Activated naive CD4-positive, alpha-beta T cell treated with anti-CD3 and anti-CD28 coated beads for 36 hours (primary cell): ENCODE measurements around the gene SIRT3. TPM values are rescaled to one million over a fixed set of nuclear protein-coding genes. Genes with fewer than 3 reads are reported as not detected.
A peak's percentile ranks its signal among the peaks of the same experiment; 100 is the strongest.

Source experiments
- CTCF ChIA-PET: fragments of 350-600 bp; sonication (Branson Sonifier 250); formaldehyde crosslinking; loops from one replicate; lab custom pipeline; 2021; ENCODE audit warnings: antibody characterized with exemption; lab: Charles Lee
- DNase-seq: peaks from one replicate; pipeline ENCODE4 v3.0.0-alpha.2; 2020
- H3K27ac Mint-ChIP-seq: one replicate; pipeline ENCODE4 v1.8.0; 2021; ENCODE audit warnings: mild to moderate bottlenecking, mixed read lengths
- H3K27me3 Mint-ChIP-seq: one replicate; pipeline ENCODE4 v1.8.0; 2021; ENCODE audit warnings: low read depth, mixed read lengths
- H3K36me3 Mint-ChIP-seq: one replicate; pipeline ENCODE4 v1.8.0; 2021; ENCODE audit warnings: low read depth, mixed read lengths
- H3K4me1 Mint-ChIP-seq: one replicate; pipeline ENCODE4 v1.8.0; 2021; ENCODE audit warnings: low read depth, mixed read lengths
- H3K4me3 Mint-ChIP-seq: one replicate; pipeline ENCODE4 v1.8.0; 2021; ENCODE audit warnings: mild to moderate bottlenecking, moderate library complexity, mixed read lengths
- H3K9me3 Mint-ChIP-seq: one replicate; pipeline ENCODE4 v1.8.0; 2021; ENCODE audit warnings: mixed read lengths
- intact Hi-C: fragments of 100-400 bp; cut with micrococcal nuclease; formaldehyde crosslinking; loops from one replicate; pipeline ENCODE4 v1.15.1; 2023
- total RNA-seq, 2 experiments: library from RNA; stranded (reverse); gene quantifications; one replicate each; pipeline ENCODE4 v1.2.3, GENCODE V29; 2021

SIRT3 gene
- total RNA-seq, 2 experiments from 2014 or later: 16.1 to 20.1 TPM

DNA sequence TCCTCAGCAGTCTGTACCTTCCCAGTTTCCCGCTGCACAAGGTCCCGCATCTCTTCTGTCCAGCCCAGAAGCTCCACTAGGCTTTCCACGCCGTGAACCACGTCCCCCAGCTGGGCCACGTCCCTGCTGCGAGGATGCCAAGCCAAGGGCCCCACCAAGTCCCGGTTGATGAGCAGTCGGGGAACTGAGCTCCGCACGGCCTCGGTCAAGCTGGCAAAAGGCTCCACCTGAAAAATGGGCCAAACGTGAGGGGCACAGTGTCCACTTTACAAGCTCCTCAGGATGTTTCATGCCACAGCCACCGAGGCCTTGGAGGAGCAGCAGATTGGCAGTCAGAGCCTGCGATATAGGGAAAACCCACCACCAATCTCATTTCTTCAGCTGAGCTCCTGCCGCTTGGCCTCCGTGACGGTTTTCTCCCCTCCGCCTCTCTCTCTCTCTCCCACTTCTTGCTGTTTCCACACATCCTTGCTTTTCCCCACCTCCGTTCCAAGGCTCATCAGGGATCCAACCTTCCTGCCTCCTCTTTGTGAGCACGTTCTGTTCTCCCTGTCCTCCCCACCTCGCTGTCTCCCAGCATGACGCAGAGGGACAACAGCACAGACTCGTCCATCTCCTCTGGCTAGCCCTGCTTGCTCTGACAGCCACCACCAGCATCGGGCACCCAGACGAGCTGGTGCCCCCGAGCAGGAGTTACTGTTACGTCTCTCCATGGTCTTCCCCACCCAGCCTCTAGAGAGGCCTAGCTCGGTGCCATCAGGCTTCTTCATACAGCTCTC, 17.1 kb downstream of the SIRT3 start:
- intact Hi-C loops: no loop called here
- Mint-ChIP-seq H3K9me3 (no peaks in the 10 kb centered on the region), H3K27me3 (no peaks in the 10 kb centered on the region), H3K27ac (no peak overlapping the region), H3K4me1 (peaks cover 7% of the 10 kb centered on the region), H3K4me3 (no peak overlapping the region), H3K36me3 (peaks cover 6% of the 10 kb centered on the region)
- CTCF ChIA-PET: interaction anchor here (1.2 kb wide), 1 partner anchor 12 kb away, joined by 6 read pairs; the partner anchor contains the start of genes BET1L and RIC8A
- DNase-seq: no peak

DNA sequence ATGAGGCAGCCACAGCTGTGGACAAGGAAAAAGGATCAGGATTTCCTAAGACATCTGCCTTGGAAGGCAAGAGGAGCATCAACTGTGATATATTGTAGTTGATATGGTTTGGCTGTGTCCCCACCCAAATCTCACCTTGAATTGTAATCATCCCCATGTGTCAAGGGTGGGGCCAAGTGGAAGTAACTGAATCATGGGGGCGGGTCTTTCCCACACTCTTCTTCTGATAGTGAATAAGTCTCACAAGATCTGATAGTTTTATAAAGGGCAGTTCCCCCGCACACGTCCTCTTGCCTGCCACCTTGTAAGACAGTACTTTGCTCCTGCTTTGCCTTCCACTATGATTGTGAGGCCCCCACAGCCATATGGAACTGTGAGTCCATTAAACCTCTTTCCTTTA, 18.4 kb downstream of the SIRT3 start:
- no peak overlapping the region for H3K4me3 Mint-ChIP-seq
- H3K4me1 Mint-ChIP-seq: peaks cover 9% of the 10 kb centered on the region
- DNase-seq: no peak
- peaks cover 10% of the 10 kb centered on the region for H3K36me3 Mint-ChIP-seq
- H3K9me3 Mint-ChIP-seq: no peaks in the 10 kb centered on the region
- peak overlapping the region; percentile 67 for H3K27ac Mint-ChIP-seq
- H3K27me3 Mint-ChIP-seq: no peaks in the 10 kb centered on the region
- CTCF ChIA-PET: no interaction called here
- intact Hi-C loops: no loop called here

DNA sequence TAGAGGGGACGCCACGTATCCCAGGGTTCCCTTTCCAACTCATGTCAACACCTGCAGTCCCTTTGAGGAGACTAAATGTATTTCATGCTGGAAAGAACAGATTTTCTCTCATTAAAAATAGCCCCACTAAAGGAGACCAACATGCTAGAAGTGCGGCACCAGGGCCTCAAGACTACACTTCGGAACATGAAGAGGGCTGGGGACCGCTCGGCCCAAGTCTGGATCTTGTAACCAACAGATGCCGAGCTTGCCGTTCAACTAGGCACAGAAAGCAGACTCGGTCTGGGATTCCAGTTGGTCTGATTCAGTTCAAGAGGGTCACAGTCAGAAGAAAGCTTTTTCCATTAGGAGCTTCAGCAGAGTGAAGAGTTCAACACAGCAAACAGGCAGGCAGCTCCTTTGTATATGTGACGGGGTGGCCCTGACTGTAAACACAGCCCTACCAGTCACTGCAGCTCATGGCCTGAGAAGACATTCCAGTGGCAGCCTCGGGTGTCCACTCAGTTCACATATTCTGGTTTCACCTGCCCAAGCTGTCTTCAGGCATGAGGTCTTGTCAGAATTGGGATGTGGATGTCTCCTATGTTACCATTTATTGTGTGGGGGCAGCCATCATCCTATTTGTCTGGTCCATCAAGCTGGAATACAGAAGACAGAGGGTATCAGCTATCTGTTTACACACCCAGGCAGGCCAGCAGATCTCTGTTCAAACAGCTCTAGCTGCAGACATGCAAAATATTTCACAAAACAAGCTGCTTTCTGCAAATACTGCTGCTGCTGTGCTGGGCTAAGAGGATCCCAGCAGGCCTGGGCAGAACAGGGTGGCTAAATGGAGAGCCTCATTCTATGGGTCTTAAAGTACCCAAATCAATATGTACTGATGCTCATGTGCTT, 19.8 kb downstream of the SIRT3 start:
- DNase-seq: no peak
- Mint-ChIP-seq H3K27ac (peak overlapping the region; percentile 67), H3K4me1 (peaks cover 14% of the 10 kb centered on the region), H3K4me3 (no peak overlapping the region), H3K9me3 (no peaks in the 10 kb centered on the region), H3K36me3 (peaks cover 17% of the 10 kb centered on the region), H3K27me3 (no peaks in the 10 kb centered on the region)
- CTCF ChIA-PET: interaction anchor here (1.0 to 2.7 kb wide), 3 partner anchors 9 to 34 kb away, joined by 4 to 16 read pairs (median 5); partner anchors contain the start of genes BET1L and RIC8A
- intact Hi-C loops: no loop called here

DNA sequence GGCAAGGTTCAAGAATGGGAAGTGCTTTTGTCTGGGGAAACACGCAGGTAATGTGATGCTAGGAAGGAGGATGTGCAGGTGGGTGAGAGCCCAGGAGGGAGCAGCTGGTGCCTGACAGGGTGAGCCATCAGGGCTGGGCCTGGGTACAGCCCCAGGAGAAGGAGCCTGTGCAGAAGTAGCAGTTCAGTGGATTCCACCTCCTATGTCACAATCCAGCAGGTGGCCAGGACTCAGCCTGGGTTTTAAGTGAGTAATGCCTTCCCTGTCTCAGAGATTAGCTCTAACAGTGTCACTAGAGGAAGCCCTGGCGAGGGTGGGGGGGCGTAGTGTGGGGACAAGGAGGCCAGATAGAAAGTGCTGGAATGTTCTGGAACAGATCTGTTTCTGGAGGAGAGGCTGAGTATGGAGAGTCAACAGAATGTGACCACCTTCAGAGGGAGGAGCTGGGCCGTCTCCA, 20.5 kb downstream of the SIRT3 start:
- Mint-ChIP-seq H3K4me3 (no peak overlapping the region), H3K9me3 (no peaks in the 10 kb centered on the region), H3K36me3 (peaks cover 17% of the 10 kb centered on the region), H3K4me1 (peaks cover 21% of the 10 kb centered on the region), H3K27me3 (no peaks in the 10 kb centered on the region), H3K27ac (peak overlapping the region; percentile 59)
- no peak for DNase-seq
- CTCF ChIA-PET: interaction anchor here (1.0 to 2.7 kb wide), 3 partner anchors 8 to 35 kb away, joined by 4 to 16 read pairs (median 5); partner anchors contain the start of genes BET1L and RIC8A
- intact Hi-C loops: no loop called here

DNA sequence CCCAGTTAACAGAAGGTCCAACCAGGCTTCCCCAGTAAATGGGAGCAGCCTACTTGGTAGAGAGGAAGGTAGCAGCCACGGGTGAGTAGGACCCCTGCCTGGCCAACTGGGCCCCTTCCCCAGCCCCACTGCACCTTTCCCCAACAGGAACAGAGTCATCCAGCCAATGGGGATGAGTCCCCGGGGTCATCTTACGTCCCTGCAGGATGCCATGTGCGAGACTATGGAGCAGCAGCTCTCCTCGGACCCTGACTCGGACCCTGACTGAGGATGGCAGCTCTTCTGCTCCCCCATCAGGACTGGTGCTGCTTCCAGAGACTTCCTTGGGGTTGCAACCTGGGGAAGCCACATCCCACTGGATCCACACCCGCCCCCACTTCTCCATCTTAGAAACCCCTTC, 22.1 kb downstream of the SIRT3 start:
- no peak overlapping the region for H3K27ac Mint-ChIP-seq
- H3K4me1 Mint-ChIP-seq: peaks cover 36% of the 10 kb centered on the region
- no peak overlapping the region for H3K4me3 Mint-ChIP-seq
- intact Hi-C loops: no loop called here
- H3K27me3 Mint-ChIP-seq: no peaks in the 10 kb centered on the region
- H3K36me3 Mint-ChIP-seq: peaks cover 27% of the 10 kb centered on the region
- no peaks in the 10 kb centered on the region for H3K9me3 Mint-ChIP-seq
- CTCF ChIA-PET: no interaction called here
- DNase-seq: no peak

DNA sequence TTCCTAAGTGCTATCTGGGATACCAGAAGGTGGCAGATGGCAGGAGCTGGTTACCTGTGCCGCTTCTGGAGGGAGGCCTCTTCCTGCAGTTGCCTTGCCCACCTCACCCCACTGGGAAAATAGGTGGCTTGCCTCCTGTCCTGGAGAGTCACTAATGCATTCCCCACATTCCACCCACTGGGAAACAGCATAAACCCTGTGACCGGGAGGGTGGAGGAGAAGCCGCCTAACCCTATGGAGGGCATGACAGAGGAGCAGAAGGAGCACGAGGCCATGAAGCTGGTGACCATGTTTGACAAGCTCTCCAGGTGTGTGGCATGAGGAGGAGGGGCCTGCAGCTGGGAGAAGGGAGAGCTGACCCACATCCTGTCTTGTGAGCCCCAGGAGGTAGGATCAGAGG, 23.0 kb downstream of the SIRT3 start:
- no peak for DNase-seq
- CTCF ChIA-PET: interaction anchor here (0.5 kb wide), 1 partner anchor 11 kb away, joined by 3 read pairs; no protein-coding TSS in a partner anchor
- Mint-ChIP-seq H3K9me3 (no peaks in the 10 kb centered on the region), H3K27me3 (no peaks in the 10 kb centered on the region), H3K36me3 (peaks cover 29% of the 10 kb centered on the region), H3K4me1 (peaks cover 38% of the 10 kb centered on the region), H3K4me3 (no peak overlapping the region), H3K27ac (peak overlapping the region; percentile 62)
- intact Hi-C loops: no loop called here

DNA sequence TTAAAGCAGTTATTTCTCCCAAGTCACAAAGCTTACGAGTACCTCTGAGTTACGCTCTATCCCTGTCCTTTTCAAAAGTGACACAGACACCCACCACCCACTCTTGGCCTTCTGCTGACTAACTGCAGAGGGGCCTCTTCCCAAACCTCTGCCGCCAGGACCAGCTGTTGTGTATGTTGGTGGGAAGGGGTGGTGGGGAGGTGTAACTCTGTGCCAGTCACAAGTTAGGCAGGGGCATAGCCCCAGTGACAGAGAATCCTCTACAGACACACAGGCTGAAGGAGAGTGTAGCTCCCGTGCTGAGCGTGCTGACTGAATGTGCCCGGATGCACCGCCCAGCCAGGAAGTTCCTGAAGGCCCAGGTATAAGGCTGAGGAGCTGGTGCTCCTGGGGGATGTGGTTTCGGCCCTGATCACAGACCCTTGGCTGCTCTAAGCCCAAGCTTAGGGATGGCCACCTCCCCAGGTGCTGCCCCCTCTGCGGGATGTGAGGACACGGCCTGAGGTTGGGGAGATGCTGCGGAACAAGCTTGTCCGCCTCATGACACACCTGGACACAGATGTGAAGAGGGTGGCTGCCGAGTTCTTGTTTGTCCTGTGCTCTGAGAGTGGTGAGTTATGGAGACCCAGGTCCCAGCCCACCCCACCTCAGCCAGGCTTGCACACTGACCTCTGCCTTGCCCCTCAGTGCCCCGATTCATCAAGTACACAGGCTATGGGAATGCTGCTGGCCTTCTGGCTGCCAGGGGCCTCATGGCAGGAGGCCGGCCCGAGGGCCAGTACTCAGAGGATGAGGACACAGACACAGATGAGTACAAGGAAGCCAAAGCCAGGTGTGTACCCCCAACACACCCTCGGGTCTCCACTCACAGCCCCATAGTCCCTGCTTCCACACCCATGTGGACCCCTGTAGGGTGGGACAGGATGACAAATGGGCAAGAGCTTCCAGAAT, 23.7 kb downstream of the SIRT3 start:
- Mint-ChIP-seq H3K36me3 (peaks cover 32% of the 10 kb centered on the region), H3K4me3 (no peak overlapping the region), H3K9me3 (no peaks in the 10 kb centered on the region), H3K27me3 (no peaks in the 10 kb centered on the region), H3K4me1 (peaks cover 31% of the 10 kb centered on the region), H3K27ac (peak overlapping the region; percentile 36)
- intact Hi-C loops: no loop called here
- DNase-seq: no peak
- CTCF ChIA-PET: interaction anchor here (0.8 kb wide), 1 partner anchor 9 kb away, joined by 3 read pairs; no protein-coding TSS in a partner anchor

DNA sequence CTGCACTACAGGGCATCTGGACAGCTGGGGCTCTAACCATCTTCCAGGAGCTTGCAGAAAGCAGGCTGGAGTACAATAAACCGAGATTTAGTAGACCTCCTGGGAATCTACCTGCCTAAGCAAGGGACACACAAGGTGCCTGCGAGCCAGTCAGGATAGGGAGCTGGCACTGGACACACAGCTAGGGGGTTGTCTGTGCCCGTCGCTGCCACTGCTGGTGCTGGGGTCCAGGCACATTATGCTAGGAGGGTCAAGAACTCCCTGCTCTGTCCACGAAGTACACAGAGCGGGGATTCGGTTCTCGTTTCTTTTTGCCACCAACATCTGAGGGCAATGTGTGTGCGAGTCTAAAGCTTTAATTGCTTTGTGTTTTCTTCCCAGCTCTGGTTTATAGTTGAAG, 24.4 kb downstream of the SIRT3 start:
- no peaks in the 10 kb centered on the region for H3K27me3 Mint-ChIP-seq
- H3K4me1 Mint-ChIP-seq: peaks cover 32% of the 10 kb centered on the region
- H3K4me3 Mint-ChIP-seq: no peak overlapping the region
- H3K36me3 Mint-ChIP-seq: peaks cover 33% of the 10 kb centered on the region
- intact Hi-C loops: no loop called here
- CTCF ChIA-PET: interaction anchor here (0.8 kb wide), 1 partner anchor 9 kb away, joined by 3 read pairs; no protein-coding TSS in a partner anchor
- no peaks in the 10 kb centered on the region for H3K9me3 Mint-ChIP-seq
- peak overlapping the region; percentile 36 for H3K27ac Mint-ChIP-seq
- DNase-seq: no peak

DNA sequence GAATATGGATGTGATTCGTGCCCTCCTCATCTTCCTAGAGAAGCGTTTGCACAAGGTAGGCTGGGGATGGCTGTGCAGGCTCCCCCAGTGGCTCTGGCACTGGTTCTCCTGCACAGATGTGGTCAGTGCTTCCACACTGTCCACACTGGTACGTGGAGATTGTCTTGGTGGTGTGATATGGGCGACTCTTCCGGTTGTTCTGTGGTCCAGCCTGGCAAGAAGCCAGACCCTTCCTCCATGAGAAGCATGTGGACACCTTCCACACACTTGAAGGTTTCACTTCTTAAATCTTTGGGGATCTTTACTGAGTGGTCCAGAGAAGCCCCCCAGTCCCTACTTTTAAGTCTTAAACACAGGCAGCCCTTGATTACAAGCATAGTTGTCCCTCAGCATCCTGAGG, 24.8 kb downstream of the SIRT3 start:
- H3K4me1 Mint-ChIP-seq: peaks cover 33% of the 10 kb centered on the region
- H3K9me3 Mint-ChIP-seq: no peaks in the 10 kb centered on the region
- H3K27ac Mint-ChIP-seq: no peak overlapping the region
- no peak overlapping the region for H3K4me3 Mint-ChIP-seq
- CTCF ChIA-PET: no interaction called here
- H3K27me3 Mint-ChIP-seq: no peaks in the 10 kb centered on the region
- intact Hi-C loops: no loop called here
- DNase-seq: no peak
- peaks cover 35% of the 10 kb centered on the region for H3K36me3 Mint-ChIP-seq

DNA sequence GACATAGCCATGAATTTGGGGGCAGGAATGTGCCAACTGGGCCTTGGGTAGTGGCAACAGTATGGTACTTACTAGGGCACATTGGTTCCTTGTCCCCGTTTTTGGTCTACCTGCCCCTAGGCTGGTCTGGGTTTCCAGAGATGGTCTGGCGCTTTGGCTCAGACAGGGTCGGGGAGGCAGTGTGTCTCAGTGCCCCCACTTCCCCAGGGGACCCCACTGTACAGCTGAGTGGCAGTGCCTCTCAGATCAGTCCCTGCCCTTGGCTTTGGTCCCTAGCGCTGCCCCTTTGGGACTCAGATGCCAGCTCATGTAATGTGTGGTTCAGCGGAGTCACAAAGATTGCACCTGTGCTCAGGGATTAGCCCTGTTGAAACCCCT, 25.4 kb downstream of the SIRT3 start:
- Mint-ChIP-seq H3K27me3 (no peaks in the 10 kb centered on the region), H3K9me3 (no peaks in the 10 kb centered on the region), H3K27ac (no peak overlapping the region), H3K36me3 (peaks cover 35% of the 10 kb centered on the region), H3K4me3 (no peak overlapping the region), H3K4me1 (peaks cover 38% of the 10 kb centered on the region)
- CTCF ChIA-PET: no interaction called here
- intact Hi-C loops: no loop called here
- DNase-seq: no peak

DNA sequence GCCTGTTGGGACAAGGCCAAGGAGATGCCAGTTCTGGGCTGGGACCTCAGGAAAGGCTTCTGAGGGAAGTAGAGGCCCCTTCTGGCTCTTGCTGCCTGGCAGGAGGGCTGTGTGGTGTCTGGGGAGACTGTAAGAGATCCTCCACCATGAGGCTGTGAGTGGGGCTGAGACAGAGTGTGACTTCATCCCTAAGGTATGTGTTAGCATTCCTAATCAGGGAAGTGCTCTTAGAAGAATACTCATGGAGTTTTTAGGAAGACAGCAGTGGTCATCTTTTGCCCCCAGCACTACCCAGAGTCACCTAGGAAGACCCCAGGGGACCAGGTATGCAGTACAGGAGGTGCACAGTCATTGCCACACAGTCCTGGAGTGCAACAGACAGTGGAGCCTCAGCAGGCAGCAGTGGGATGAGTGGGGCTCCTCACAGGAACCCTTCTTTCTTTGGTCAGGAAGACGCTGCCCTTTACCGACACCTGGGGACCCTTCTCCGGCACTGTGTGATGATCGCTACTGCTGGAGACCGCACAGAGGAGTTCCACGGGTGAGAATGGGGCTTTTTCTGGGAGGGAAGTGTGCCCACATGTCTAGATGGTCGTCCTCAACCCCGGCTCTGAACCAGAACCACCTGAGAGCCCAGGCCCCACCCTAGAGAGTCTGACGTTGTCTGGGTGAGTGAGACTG, 25.9 kb downstream of the SIRT3 start:
- Mint-ChIP-seq H3K36me3 (peaks cover 33% of the 10 kb centered on the region), H3K27ac (peak overlapping the region; percentile 98), H3K4me1 (peaks cover 43% of the 10 kb centered on the region), H3K27me3 (no peaks in the 10 kb centered on the region), H3K4me3 (peak overlapping the region; percentile 96), H3K9me3 (no peaks in the 10 kb centered on the region)
- CTCF ChIA-PET: no interaction called here
- intact Hi-C loops: no loop called here
- no peak for DNase-seq
